Regular cardiac myocyte (primary cell): Measurements from ENCODE around the gene RPIA. TPM values are rescaled to one million over a fixed set of nuclear protein-coding genes. Genes with fewer than 3 reads are reported as not detected.

Source experiments
- total RNA-seq: library from RNA; depleted of rRNA; stranded (reverse); fragments of >200 nt; gene quantifications from 2 replicates; pipeline ENCODE4 v1.2.3, GENCODE V29; 2014

Gene RPIA
- total RNA-seq, result 6.5 and 7.5 TPM in 2 replicates

DNA sequence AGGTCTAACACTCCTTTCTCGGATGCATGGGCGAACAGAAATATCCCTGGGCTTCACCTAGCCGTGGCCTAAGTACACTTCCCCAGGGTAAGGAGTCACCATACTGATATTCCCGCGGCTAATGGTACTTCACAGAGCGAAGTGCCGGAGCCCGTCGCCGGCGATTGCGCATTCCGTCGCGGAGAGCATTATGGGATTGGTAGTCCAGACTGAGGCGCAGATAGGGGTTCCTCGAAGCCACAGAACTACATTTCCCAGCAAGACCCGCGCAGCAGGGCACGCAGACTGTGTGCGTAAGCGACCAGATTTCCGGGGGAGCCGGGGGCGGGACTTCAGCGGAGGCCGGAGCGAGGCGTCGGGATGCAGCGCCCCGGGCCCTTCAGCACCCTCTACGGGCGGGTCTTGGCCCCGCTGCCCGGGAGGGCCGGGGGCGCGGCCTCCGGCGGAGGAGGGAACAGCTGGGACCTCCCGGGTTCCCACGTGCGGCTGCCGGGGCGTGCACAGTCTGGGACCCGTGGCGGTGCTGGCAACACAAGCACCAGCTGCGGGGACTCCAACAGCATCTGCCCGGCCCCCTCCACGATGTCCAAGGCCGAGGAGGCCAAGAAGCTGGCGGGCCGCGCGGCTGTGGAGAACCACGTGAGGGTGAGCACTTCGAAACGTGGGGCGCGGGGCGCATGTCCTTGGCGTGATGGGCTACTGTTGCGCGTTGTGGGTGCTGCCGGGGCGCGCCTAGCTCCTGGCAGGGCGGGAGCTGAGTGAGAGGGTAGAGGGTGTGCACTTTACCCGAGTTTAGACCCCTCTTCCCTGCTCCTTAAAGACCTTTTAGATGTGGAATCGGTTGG, at the start of gene RPIA:
Gene RPIA, plus strand, starts transcription at position 335 of the 845 bp plus-strand sequence. Its CDS starts 26 bp downstream, at position 361.

Other genes starting within 250 kb of the RPIA start
- gene FOXI3, start 239.0 kb upstream of the RPIA start, total RNA-seq, result not detected in 2 replicates
- 24.2 and 46.8 TPM in 2 replicates for gene EIF2AK3, start 64.2 kb upstream of the RPIA start, total RNA-seq